ENCODE data around the gene KLRF2. TPM values are rescaled to one million over a fixed set of nuclear protein-coding genes. Genes with fewer than 3 reads are reported as not detected.
A peak's percentile ranks its signal among the peaks of the same experiment; 100 is the strongest.
"Not testable (repeated sequence)": the region's sequence is repeated elsewhere in the genome, so short reads cannot be mapped to it uniquely, and the experiment has no call there.

The KLRF2 gene
- total RNA-seq, 3 donors from 2014 or later = not detected

DNA sequence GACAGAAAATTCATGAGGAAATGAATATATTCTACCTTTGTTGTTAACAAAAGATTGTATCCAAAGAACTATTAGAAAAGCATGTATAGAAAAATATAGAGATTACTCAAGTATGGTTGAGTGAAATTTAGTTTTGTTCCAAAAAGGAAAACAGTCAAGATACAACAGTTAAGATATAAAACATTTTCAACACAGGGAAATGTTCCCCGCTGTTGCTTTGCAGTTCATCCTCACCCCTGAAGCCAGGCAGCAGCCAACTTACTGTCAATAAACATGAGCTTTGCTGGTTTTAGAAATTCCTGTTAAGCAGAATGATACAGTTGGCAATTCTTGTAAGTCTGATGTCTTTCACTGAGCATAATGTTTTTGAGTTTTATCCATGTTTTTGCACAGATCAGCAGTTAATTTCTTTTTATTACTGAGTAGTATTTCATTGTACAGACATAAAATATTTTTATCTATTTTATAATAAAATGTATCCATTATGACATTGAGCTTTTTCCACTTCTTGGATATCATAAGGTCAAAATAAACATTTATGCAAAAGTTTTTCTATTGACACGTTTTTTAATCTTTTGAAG, 10.9 kb upstream of the KLRF2 start:
- no peaks in the 10 kb centered on the region for H3K27me3 ChIP-seq
- peak overlapping the region; percentile 50 to 67 (median 51) for H3K4me3 ChIP-seq
- H3K36me3 ChIP-seq = no peaks in the 10 kb centered on the region
- peak overlapping the region; percentile 90 to 91 for H3K27ac ChIP-seq
- intact Hi-C loops (cut with DNase I; ENCODE audit: low total_unique reads) = no loop called here
- no peaks in the 10 kb centered on the region for H3K9me3 ChIP-seq
- DNase-seq (ENCODE audit: low spot score in 2 of 2) = no peak
- TF ChIP-seq, protein P1, sequence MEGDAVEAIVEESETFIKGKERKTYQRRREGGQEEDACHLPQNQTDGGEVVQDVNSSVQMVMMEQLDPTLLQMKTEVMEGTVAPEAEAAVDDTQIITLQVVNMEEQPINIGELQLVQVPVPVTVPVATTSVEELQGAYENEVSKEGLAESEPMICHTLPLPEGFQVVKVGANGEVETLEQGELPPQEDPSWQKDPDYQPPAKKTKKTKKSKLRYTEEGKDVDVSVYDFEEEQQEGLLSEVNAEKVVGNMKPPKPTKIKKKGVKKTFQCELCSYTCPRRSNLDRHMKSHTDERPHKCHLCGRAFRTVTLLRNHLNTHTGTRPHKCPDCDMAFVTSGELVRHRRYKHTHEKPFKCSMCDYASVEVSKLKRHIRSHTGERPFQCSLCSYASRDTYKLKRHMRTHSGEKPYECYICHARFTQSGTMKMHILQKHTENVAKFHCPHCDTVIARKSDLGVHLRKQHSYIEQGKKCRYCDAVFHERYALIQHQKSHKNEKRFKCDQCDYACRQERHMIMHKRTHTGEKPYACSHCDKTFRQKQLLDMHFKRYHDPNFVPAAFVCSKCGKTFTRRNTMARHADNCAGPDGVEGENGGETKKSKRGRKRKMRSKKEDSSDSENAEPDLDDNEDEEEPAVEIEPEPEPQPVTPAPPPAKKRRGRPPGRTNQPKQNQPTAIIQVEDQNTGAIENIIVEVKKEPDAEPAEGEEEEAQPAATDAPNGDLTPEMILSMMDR (IDR thresholded peaks at IDR 0.05) = no peak
- no peak for TF ChIP-seq POLR2AphosphoS5 (IDR thresholded peaks at IDR 0.05)
- TF ChIP-seq POLR2A (IDR thresholded peaks at IDR 0.05) = no peak
- H3K4me1 ChIP-seq = no peaks in the 10 kb centered on the region

GRCh38 chr12:9872162-9872561, 9.1 kb upstream of the KLRF2 start:
- DNase-seq (ENCODE audit: low spot score in 2 of 2) = no peak
- Histone ChIP-seq H3K27ac (peak overlapping the region in 1 of 2 donors; percentile 46), H3K4me1 (no peaks in the 10 kb centered on the region), H3K27me3 (no peaks in the 10 kb centered on the region), H3K4me3 (no peak overlapping the region), H3K36me3 (no peaks in the 10 kb centered on the region), H3K9me3 (no peaks in the 10 kb centered on the region)
- TF ChIP-seq POLR2AphosphoS5 (IDR thresholded peaks at IDR 0.05) (no peak), POLR2A (IDR thresholded peaks at IDR 0.05) (no peak)
- TF ChIP-seq, protein P1 (IDR thresholded peaks at IDR 0.05) = no peak
- intact Hi-C loops (cut with DNase I; ENCODE audit: low total_unique reads) = no loop called here

DNA sequence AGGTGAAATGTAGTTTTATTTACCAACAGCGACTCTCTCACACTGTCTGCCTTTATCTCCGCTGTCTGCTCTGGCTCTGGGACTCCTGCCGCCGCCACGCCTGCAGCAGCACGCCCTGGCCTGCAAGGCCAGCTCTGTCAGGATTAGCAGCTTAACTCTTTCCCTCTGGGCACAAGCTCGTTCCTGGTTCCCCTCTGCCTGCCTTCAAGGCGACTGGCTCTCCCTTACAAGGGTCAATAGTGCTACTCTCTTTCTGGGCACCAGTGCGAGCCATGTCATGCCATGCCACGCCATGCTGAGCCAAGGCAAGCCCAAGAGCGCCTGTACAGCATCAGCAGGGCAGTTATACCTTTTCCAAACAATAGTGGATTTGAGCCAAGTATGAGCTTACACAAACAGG, 8.5 kb upstream of the KLRF2 start:
- intact Hi-C loops (cut with DNase I; ENCODE audit: low total_unique reads) = no loop called here

GRCh38 chr12:9876120-9876519, 5.2 kb upstream of the KLRF2 start:
- H3K36me3 ChIP-seq; H3K4me1 ChIP-seq; DNase-seq (ENCODE audit: low spot score in 2 of 2); intact Hi-C loops (cut with DNase I; ENCODE audit: low total_unique reads); H3K4me3 ChIP-seq; H3K27me3 ChIP-seq; H3K9me3 ChIP-seq; H3K27ac ChIP-seq: not testable (repeated sequence)

More for the DNA sequence above, 8.5 kb upstream of the KLRF2 start:
- Histone ChIP-seq H3K4me1 (no peaks in the 10 kb centered on the region), H3K27me3 (no peaks in the 10 kb centered on the region), H3K27ac (peak overlapping the region in 1 of 2 donors; percentile 46), H3K36me3 (no peaks in the 10 kb centered on the region), H3K4me3 (no peak overlapping the region), H3K9me3 (no peaks in the 10 kb centered on the region)
- no peak for DNase-seq (ENCODE audit: low spot score in 2 of 2)
- no peak for TF ChIP-seq POLR2AphosphoS5 (IDR thresholded peaks at IDR 0.05)
- TF ChIP-seq, protein P1 (IDR thresholded peaks at IDR 0.05) = no peak
- TF ChIP-seq POLR2A (IDR thresholded peaks at IDR 0.05) = no peak

DNA sequence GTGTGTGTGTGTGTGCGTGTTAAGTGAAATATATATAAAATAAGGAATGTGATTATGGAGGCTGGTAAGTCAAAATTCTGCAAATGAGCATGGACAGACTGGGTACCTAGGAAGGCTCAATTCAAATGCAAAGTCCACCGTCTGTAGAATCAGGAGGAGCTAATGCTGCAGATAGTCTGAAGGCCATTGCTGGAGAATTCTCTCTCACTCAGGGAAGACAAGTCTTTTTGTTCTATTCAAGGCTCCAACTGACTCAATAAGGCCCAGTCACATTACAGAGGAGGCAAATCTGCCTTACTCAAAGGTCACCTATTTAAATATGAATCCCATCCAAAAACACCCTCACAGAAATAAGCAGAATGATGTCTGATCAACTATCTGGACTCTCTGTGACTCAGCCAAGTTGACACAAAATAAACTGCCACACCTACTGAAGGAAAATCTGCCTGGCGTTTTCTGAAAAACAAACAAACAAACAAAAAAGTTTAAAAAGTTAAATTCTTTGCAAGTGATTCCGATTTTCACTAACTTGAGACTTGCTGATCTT, 684 bp upstream of the KLRF2 start:
- no peak for TF ChIP-seq POLR2AphosphoS5 (IDR thresholded peaks at IDR 0.05)
- TF ChIP-seq, protein P1 (IDR thresholded peaks at IDR 0.05) = no peak
- TF ChIP-seq POLR2A (IDR thresholded peaks at IDR 0.05) = no peak
- DNase-seq (ENCODE audit: low spot score in 2 of 2) = no peak
- intact Hi-C loops (cut with DNase I; ENCODE audit: low total_unique reads) = no loop called here
- Histone ChIP-seq H3K9me3 (no peaks in the 10 kb centered on the region), H3K4me3 (no peak overlapping the region), H3K27ac (no peak overlapping the region), H3K27me3 (no peaks in the 10 kb centered on the region), H3K4me1 (no peaks in the 10 kb centered on the region), H3K36me3 (no peaks in the 10 kb centered on the region)
